Measurements from ENCODE around the gene ANKFY1.

The ANKFY1 gene

GRCh38 chr17:4165301-4166010, 98.3 kb downstream of the ANKFY1 start:
- no peak overlapping the region for H3K9ac ChIP-seq (ENCODE audit: low read length)
- H3K4me1 ChIP-seq (ENCODE audit: control insufficient read depth, insufficient read depth, low read length), result peaks cover 23% of the 10 kb centered on the region
- H3K9me3 ChIP-seq (ENCODE audit: control insufficient read depth, insufficient read depth, low read depth, low read length), result no peaks in the 10 kb centered on the region
- peaks cover 56% of the 10 kb centered on the region for H3K36me3 ChIP-seq (ENCODE audit: control insufficient read depth, insufficient read depth, low read length)
- no peak overlapping the region for H3K27ac ChIP-seq (ENCODE audit: low read depth, low read length)
- no peaks in the 10 kb centered on the region for H3K27me3 ChIP-seq (ENCODE audit: control insufficient read depth, insufficient read depth, low read length)
- H3K4me3 ChIP-seq (ENCODE audit: low read depth, low read length), result no peak overlapping the region

GRCh38 chr17:4163951-4164350, 99.8 kb downstream of the ANKFY1 start:
- no peak overlapping the region for H3K27ac ChIP-seq (ENCODE audit: low read depth, low read length)
- no peak overlapping the region for H3K9ac ChIP-seq (ENCODE audit: low read length)
- peaks cover 41% of the 10 kb centered on the region for H3K36me3 ChIP-seq (ENCODE audit: control insufficient read depth, insufficient read depth, low read length)
- no peaks in the 10 kb centered on the region for H3K27me3 ChIP-seq (ENCODE audit: control insufficient read depth, insufficient read depth, low read length)
- no peaks in the 10 kb centered on the region for H3K9me3 ChIP-seq (ENCODE audit: control insufficient read depth, insufficient read depth, low read depth, low read length)
- peaks cover 23% of the 10 kb centered on the region for H3K4me1 ChIP-seq (ENCODE audit: control insufficient read depth, insufficient read depth, low read length)
- no peak overlapping the region for H3K4me3 ChIP-seq (ENCODE audit: low read depth, low read length)

GRCh38 chr17:4162775-4163466, 100.9 kb downstream of the ANKFY1 start:
- Histone ChIP-seq H3K36me3 (ENCODE audit: control insufficient read depth, insufficient read depth, low read length) (peaks cover 31% of the 10 kb centered on the region), H3K4me3 (ENCODE audit: low read depth, low read length) (no peak overlapping the region), H3K27me3 (ENCODE audit: control insufficient read depth, insufficient read depth, low read length) (no peaks in the 10 kb centered on the region), H3K27ac (ENCODE audit: low read depth, low read length) (peak overlapping the region; percentile 42; the same call in 1 of the 2 replicates), H3K9ac (ENCODE audit: low read length) (peak overlapping the region; percentile 7), H3K4me1 (ENCODE audit: control insufficient read depth, insufficient read depth, low read length) (peaks cover 23% of the 10 kb centered on the region), H3K9me3 (ENCODE audit: control insufficient read depth, insufficient read depth, low read depth, low read length) (no peaks in the 10 kb centered on the region)

GRCh38 chr17:4162321-4162720, 101.5 kb downstream of the ANKFY1 start:
- H3K9ac ChIP-seq (ENCODE audit: low read length), result peak overlapping the region; percentile 7
- H3K4me1 ChIP-seq (ENCODE audit: control insufficient read depth, insufficient read depth, low read length), result peaks cover 23% of the 10 kb centered on the region
- no peaks in the 10 kb centered on the region for H3K9me3 ChIP-seq (ENCODE audit: control insufficient read depth, insufficient read depth, low read depth, low read length)
- H3K36me3 ChIP-seq (ENCODE audit: control insufficient read depth, insufficient read depth, low read length), result peaks cover 25% of the 10 kb centered on the region
- H3K27me3 ChIP-seq (ENCODE audit: control insufficient read depth, insufficient read depth, low read length), result no peaks in the 10 kb centered on the region
- H3K4me3 ChIP-seq (ENCODE audit: low read depth, low read length), result no peak overlapping the region
- peak overlapping the region; percentile 22; the same call in 1 of the 2 replicates for H3K27ac ChIP-seq (ENCODE audit: low read depth, low read length)

GRCh38 chr17:4161967-4162305, 101.8 kb downstream of the ANKFY1 start:
- H3K9me3 ChIP-seq (ENCODE audit: control insufficient read depth, insufficient read depth, low read depth, low read length), result no peaks in the 10 kb centered on the region
- peak overlapping the region; percentile 52; the same call in 1 of the 2 replicates for H3K27ac ChIP-seq (ENCODE audit: low read depth, low read length)
- no peak overlapping the region for H3K4me3 ChIP-seq (ENCODE audit: low read depth, low read length)
- H3K9ac ChIP-seq (ENCODE audit: low read length), result peak overlapping the region; percentile 62
- peaks cover 23% of the 10 kb centered on the region for H3K4me1 ChIP-seq (ENCODE audit: control insufficient read depth, insufficient read depth, low read length)
- H3K36me3 ChIP-seq (ENCODE audit: control insufficient read depth, insufficient read depth, low read length), result peaks cover 24% of the 10 kb centered on the region
- no peaks in the 10 kb centered on the region for H3K27me3 ChIP-seq (ENCODE audit: control insufficient read depth, insufficient read depth, low read length)

GRCh38 chr17:4161192-4161966, 102.4 kb downstream of the ANKFY1 start:
- no peak overlapping the region for H3K4me3 ChIP-seq (ENCODE audit: low read depth, low read length)
- peak overlapping the region; percentile 52 for H3K27ac ChIP-seq (ENCODE audit: low read depth, low read length)
- no peaks in the 10 kb centered on the region for H3K9me3 ChIP-seq (ENCODE audit: control insufficient read depth, insufficient read depth, low read depth, low read length)
- no peaks in the 10 kb centered on the region for H3K27me3 ChIP-seq (ENCODE audit: control insufficient read depth, insufficient read depth, low read length)
- H3K4me1 ChIP-seq (ENCODE audit: control insufficient read depth, insufficient read depth, low read length), result peaks cover 23% of the 10 kb centered on the region
- peak overlapping the region; percentile 62 for H3K9ac ChIP-seq (ENCODE audit: low read length)
- H3K36me3 ChIP-seq (ENCODE audit: control insufficient read depth, insufficient read depth, low read length), result peaks cover 20% of the 10 kb centered on the region

- no peaks in the 10 kb centered on the region for H3K9me3 ChIP-seq (ENCODE audit: control insufficient read depth, insufficient read depth, low read depth, low read length)
- H3K27ac ChIP-seq (ENCODE audit: low read depth, low read length), result peak overlapping the region; percentile 52; the same call in 1 of the 2 replicates
- no peaks in the 10 kb centered on the region for H3K27me3 ChIP-seq (ENCODE audit: control insufficient read depth, insufficient read depth, low read length)
- no peak overlapping the region for H3K9ac ChIP-seq (ENCODE audit: low read length)
- peaks cover 11% of the 10 kb centered on the region for H3K36me3 ChIP-seq (ENCODE audit: control insufficient read depth, insufficient read depth, low read length)
- H3K4me1 ChIP-seq (ENCODE audit: control insufficient read depth, insufficient read depth, low read length), result peaks cover 23% of the 10 kb centered on the region
- H3K4me3 ChIP-seq (ENCODE audit: low read depth, low read length), result no peak overlapping the region
These were observed 103.4 kb downstream of the ANKFY1 start for GRCh38 chr17:4160294-4160859.

GRCh38 chr17:4159761-4160160, 104.0 kb downstream of the ANKFY1 start:
- peaks cover 5% of the 10 kb centered on the region; the same call in 1 of the 2 replicates for H3K36me3 ChIP-seq (ENCODE audit: control insufficient read depth, insufficient read depth, low read length)
- H3K4me3 ChIP-seq (ENCODE audit: low read depth, low read length), result no peak overlapping the region
- no peak overlapping the region for H3K27ac ChIP-seq (ENCODE audit: low read depth, low read length)
- H3K9ac ChIP-seq (ENCODE audit: low read length), result no peak overlapping the region
- H3K27me3 ChIP-seq (ENCODE audit: control insufficient read depth, insufficient read depth, low read length), result no peaks in the 10 kb centered on the region
- peaks cover 23% of the 10 kb centered on the region for H3K4me1 ChIP-seq (ENCODE audit: control insufficient read depth, insufficient read depth, low read length)
- H3K9me3 ChIP-seq (ENCODE audit: control insufficient read depth, insufficient read depth, low read depth, low read length), result no peaks in the 10 kb centered on the region

- H3K27ac ChIP-seq (ENCODE audit: low read depth, low read length), result no peak overlapping the region
- peaks cover 19% of the 10 kb centered on the region for H3K4me1 ChIP-seq (ENCODE audit: control insufficient read depth, insufficient read depth, low read length)
- H3K9me3 ChIP-seq (ENCODE audit: control insufficient read depth, insufficient read depth, low read depth, low read length), result no peaks in the 10 kb centered on the region
- no peaks in the 10 kb centered on the region for H3K27me3 ChIP-seq (ENCODE audit: control insufficient read depth, insufficient read depth, low read length)
- H3K36me3 ChIP-seq (ENCODE audit: control insufficient read depth, insufficient read depth, low read length), result peaks cover 7% of the 10 kb centered on the region
- no peak overlapping the region for H3K9ac ChIP-seq (ENCODE audit: low read length)
- no peak overlapping the region for H3K4me3 ChIP-seq (ENCODE audit: low read depth, low read length)
These were observed 106.0 kb downstream of the ANKFY1 start for GRCh38 chr17:4157618-4158333.

GRCh38 chr17:4156750-4157381, 106.9 kb downstream of the ANKFY1 start:
- Histone ChIP-seq H3K4me1 (ENCODE audit: control insufficient read depth, insufficient read depth, low read length) (peaks cover 11% of the 10 kb centered on the region), H3K27me3 (ENCODE audit: control insufficient read depth, insufficient read depth, low read length) (no peaks in the 10 kb centered on the region), H3K36me3 (ENCODE audit: control insufficient read depth, insufficient read depth, low read length) (peaks cover 7% of the 10 kb centered on the region), H3K9me3 (ENCODE audit: control insufficient read depth, insufficient read depth, low read depth, low read length) (no peaks in the 10 kb centered on the region), H3K27ac (ENCODE audit: low read depth, low read length) (no peak overlapping the region), H3K4me3 (ENCODE audit: low read depth, low read length) (no peak overlapping the region), H3K9ac (ENCODE audit: low read length) (no peak overlapping the region)

All from HUES6 (cell line).